ENCODE data around the gene VCP. TPM values are rescaled to one million over a fixed set of nuclear protein-coding genes. Genes with fewer than 3 reads are reported as not detected.

The VCP gene
- total and polyA plus RNA-seq, 9 of the 15 experiments (the other 6 are each of a cell fraction or from before 2014, with no cell fraction given), result 7.1 to 257 (median 199) TPM

DNA sequence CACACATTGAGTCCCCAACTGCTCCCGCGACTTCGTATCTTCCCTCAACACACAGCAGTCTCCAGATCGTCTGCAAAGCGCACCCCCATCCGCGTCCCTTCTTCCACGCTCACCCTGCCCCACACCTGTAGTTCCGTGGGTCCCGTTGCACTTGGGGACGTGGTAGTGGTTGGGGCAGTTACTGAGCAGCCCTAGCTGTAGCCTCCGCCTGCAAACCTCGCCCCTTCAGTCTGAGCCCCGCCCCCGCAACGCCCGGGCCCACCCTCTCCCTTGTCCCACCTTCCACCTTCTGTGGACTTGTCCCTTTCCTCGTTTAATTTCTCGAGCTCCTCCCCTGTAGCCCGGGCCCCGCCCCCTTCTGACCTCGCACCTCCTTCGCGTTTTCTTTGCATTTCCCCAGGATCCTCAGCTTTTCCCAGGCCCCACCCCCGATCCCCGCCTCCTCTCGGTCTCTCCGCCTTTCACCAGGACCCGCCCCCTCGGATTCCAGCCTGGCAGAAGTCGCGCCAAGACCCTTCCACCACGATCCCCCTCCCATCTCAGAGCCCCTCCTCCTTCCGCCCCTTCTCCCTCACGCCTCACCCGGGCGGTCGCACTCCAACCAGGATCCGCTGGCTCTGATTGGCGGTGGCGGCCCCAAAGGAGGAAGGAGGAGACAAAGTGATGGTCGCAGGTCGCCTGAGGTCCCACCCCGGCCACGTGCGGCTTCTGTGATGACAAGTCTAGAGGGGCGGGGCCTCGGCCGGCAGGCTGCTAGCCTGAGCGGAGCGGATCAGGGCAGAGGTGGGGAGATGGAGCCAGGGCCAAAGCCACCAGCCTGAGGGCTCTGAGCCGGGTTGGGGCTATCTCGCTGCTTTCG is 43.5 kb upstream of the VCP start, which contains the start of gene ATOSB (continued):
- TF ChIP-seq, protein P1, sequence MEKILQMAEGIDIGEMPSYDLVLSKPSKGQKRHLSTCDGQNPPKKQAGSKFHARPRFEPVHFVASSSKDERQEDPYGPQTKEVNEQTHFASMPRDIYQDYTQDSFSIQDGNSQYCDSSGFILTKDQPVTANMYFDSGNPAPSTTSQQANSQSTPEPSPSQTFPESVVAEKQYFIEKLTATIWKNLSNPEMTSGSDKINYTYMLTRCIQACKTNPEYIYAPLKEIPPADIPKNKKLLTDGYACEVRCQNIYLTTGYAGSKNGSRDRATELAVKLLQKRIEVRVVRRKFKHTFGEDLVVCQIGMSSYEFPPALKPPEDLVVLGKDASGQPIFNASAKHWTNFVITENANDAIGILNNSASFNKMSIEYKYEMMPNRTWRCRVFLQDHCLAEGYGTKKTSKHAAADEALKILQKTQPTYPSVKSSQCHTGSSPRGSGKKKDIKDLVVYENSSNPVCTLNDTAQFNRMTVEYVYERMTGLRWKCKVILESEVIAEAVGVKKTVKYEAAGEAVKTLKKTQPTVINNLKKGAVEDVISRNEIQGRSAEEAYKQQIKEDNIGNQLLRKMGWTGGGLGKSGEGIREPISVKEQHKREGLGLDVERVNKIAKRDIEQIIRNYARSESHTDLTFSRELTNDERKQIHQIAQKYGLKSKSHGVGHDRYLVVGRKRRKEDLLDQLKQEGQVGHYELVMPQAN (IDR thresholded peaks at IDR 0.05; ENCODE audit: borderline replicate concordance), result peak; percentile 92; the same call in 1 of the 2 replicates
- TF ChIP-seq ZNF77 (CRISPR knock-in tag; IDR thresholded peaks at IDR 0.05), result no peak
- TF ChIP-seq ZSCAN32 (CRISPR knock-in tag; IDR thresholded peaks at IDR 0.05), result no peak
- TF ChIP-seq MXI1 (IDR thresholded peaks at IDR 0.05; ENCODE audit: low read depth, low read length), result peak; percentile 52; the same call in 1 of the 2 replicates
- TF ChIP-seq JUND (IDR thresholded peaks at IDR 0.05; ENCODE audit: borderline replicate concordance, low read depth, low read length), result peak; percentile 23; the same call in 1 of the 2 replicates
- no peak for TF ChIP-seq JUND (tag; IDR thresholded peaks at IDR 0.05; ENCODE audit: borderline replicate concordance, low read depth, low read length)
- peak; percentile 42; the same call in 1 of the 2 replicates for TF ChIP-seq ZNF511 (CRISPR knock-in tag; IDR thresholded peaks at IDR 0.05)
- no peak for TF ChIP-seq ZBTB8A (IDR thresholded peaks at IDR 0.05; ENCODE audit: partially characterized antibody)
- TF ChIP-seq BMI1 (IDR thresholded peaks at IDR 0.05; ENCODE audit: low read length), result no peak
- no peak for TF ChIP-seq HCFC1 (IDR thresholded peaks at IDR 0.05; ENCODE audit: low read depth, low read length)
- TF ChIP-seq, protein P2, sequence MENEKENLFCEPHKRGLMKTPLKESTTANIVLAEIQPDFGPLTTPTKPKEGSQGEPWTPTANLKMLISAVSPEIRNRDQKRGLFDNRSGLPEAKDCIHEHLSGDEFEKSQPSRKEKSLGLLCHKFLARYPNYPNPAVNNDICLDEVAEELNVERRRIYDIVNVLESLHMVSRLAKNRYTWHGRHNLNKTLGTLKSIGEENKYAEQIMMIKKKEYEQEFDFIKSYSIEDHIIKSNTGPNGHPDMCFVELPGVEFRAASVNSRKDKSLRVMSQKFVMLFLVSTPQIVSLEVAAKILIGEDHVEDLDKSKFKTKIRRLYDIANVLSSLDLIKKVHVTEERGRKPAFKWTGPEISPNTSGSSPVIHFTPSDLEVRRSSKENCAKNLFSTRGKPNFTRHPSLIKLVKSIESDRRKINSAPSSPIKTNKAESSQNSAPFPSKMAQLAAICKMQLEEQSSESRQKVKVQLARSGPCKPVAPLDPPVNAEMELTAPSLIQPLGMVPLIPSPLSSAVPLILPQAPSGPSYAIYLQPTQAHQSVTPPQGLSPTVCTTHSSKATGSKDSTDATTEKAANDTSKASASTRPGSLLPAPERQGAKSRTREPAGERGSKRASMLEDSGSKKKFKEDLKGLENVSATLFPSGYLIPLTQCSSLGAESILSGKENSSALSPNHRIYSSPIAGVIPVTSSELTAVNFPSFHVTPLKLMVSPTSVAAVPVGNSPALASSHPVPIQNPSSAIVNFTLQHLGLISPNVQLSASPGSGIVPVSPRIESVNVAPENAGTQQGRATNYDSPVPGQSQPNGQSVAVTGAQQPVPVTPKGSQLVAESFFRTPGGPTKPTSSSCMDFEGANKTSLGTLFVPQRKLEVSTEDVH (IDR thresholded peaks at IDR 0.05; ENCODE audit: low read depth, partially characterized antibody), result no peak
- TF ChIP-seq SMARCA5 (IDR thresholded peaks at IDR 0.05), result no peak
- peak; percentile 94; the same call in 1 of the 2 replicates for TF ChIP-seq LCOR (CRISPR knock-in tag; IDR thresholded peaks at IDR 0.05)
- TF ChIP-seq PYGO2 (tag; IDR thresholded peaks at IDR 0.05), result no peak
- no peak for TF ChIP-seq ESRRA (IDR thresholded peaks at IDR 0.05; ENCODE audit: borderline replicate concordance, low read depth)
- no peak for TF ChIP-seq MITF (IDR thresholded peaks at IDR 0.05)
- TF ChIP-seq ZFP30 (CRISPR knock-in tag; IDR thresholded peaks at IDR 0.05; ENCODE audit: borderline replicate concordance), result no peak
- 0 out of 2 replicates have a peak, but pooled peaks have one; percentile 13 for TF ChIP-seq TCF3 (CRISPR knock-in tag; IDR thresholded peaks at IDR 0.05)

All from K562 (cell line).